ENCODE measurements around the gene VMP1.

GRCh38 chr17:59827721-59828477 lies 120.4 kb downstream of the VMP1 start:
- TF ChIP-seq CTCF (conservative IDR thresholded peaks at IDR 0.05) = no peak
- no peak for TF ChIP-seq ZFX (IDR thresholded peaks at IDR 0.05)
